AG04449 (cell line): ENCODE measurements around the gene SUPT3H.

Experiments used
- CTCF ChIA-PET: fragments of 350-600 bp; formaldehyde crosslinking; extraction: SDS; loops from one replicate; lab custom pipeline; 2021; ENCODE audit warnings: antibody characterized with exemption; lab: Yijun Ruan, JAX
- POLR2A ChIA-PET: fragments of 400-600, 350-600 bp; formaldehyde crosslinking; extraction: SDS; loops from one replicate; lab custom pipeline; 2020; ENCODE audit warnings: antibody characterized with exemption, inconsistent platforms; lab: Yijun Ruan, JAX
- DNase-seq: peaks from one replicate; pipeline ENCODE4 v3.0.0-alpha.2; 2010; ENCODE audit warnings: low read depth, low spot score
- H3K4me3 ChIP-seq: 2 replicates; pipeline ENCODE4 v1.5.1; 2011; ENCODE audit warnings: low read depth, mild to moderate bottlenecking, control low read depth, low read length
- CTCF ChIP-seq: IDR thresholded peaks from one replicate; pipeline ENCODE4 v1.5.1; 2011; ENCODE audit warnings: mild to moderate bottlenecking, moderate library complexity, low read length, control low read depth, inconsistent platforms; ENCODE audit not compliant: insufficient read depth; ENCODE audit errors: missing control alignments

SUPT3H gene

GRCh38 chr6:44787254-44787834, 590.4 kb downstream of the SUPT3H start:
- CTCF ChIA-PET: no interaction called here

GRCh38 chr6:44785130-44785529, 592.6 kb downstream of the SUPT3H start:
- CTCF ChIA-PET: no interaction called here
- no peak for DNase-seq
- no peak for TF ChIP-seq CTCF
- H3K4me3 ChIP-seq: no peak overlapping the region
- POLR2A ChIA-PET: no interaction called here

More at GRCh38 chr6:44787254-44787834, 590.4 kb downstream of the SUPT3H start:
- no peak for TF ChIP-seq CTCF
- DNase-seq: no peak
- POLR2A ChIA-PET: no interaction called here
- H3K4me3 ChIP-seq: no peak overlapping the region

GRCh38 chr6:44784195-44784594, 593.5 kb downstream of the SUPT3H start:
- POLR2A ChIA-PET: no interaction called here

GRCh38 chr6:44782892-44783291, 594.8 kb downstream of the SUPT3H start:
- CTCF ChIA-PET: no interaction called here

More at GRCh38 chr6:44784195-44784594, 593.5 kb downstream of the SUPT3H start:
- DNase-seq: no peak
- H3K4me3 ChIP-seq: no peak overlapping the region
- CTCF ChIA-PET: no interaction called here
- no peak for TF ChIP-seq CTCF

GRCh38 chr6:44781912-44782597, 595.7 kb downstream of the SUPT3H start:
- no peak for DNase-seq
- ChIA-PET CTCF (no interaction called here), POLR2A (no interaction called here)
- H3K4me3 ChIP-seq: no peak overlapping the region
- TF ChIP-seq CTCF: no peak

More at GRCh38 chr6:44782892-44783291, 594.8 kb downstream of the SUPT3H start:
- TF ChIP-seq CTCF: no peak
- H3K4me3 ChIP-seq: no peak overlapping the region
- no peak for DNase-seq
- POLR2A ChIA-PET: no interaction called here

GRCh38 chr6:44780161-44780560, 597.6 kb downstream of the SUPT3H start:
- ChIA-PET POLR2A (no interaction called here), CTCF (interaction anchor here (1.7 to 1.9 kb wide), 2 partner anchors 10 to 305 kb away, joined by 5 to 9 read pairs; no protein-coding TSS in a partner anchor)
- no peak overlapping the region for H3K4me3 ChIP-seq
- no peak for TF ChIP-seq CTCF
- no peak for DNase-seq
